Caco-2 (cell line): Measurements from ENCODE around the gene MROH7. TPM values are rescaled to one million over a fixed set of nuclear protein-coding genes. Genes with fewer than 3 reads are reported as not detected.
A peak's percentile ranks its signal among the peaks of the same experiment; 100 is the strongest.

Source experiments
- BruUV-seq: library from RNA; stranded (reverse); fragments of 400-500 nt; replicated peaks from 2 replicates; lab custom pipeline; 2021; lab: Mats Ljungman, UMichigan
- CTCF ChIA-PET: fragments of 300-600 bp; sonication (Branson Sonifier 250); formaldehyde crosslinking; loops from one replicate; lab custom pipeline; 2022; ENCODE audit warnings: antibody characterized with exemption; lab: Charles Lee
- POLR2A ChIA-PET: fragments of 300-600 bp; sonication (Branson Sonifier 250); formaldehyde crosslinking; loops from one replicate; lab custom pipeline; 2022; ENCODE audit warnings: antibody characterized with exemption; lab: Charles Lee
- DNase-seq, 2 experiments: peaks; one replicate each; pipeline versions ENCODE4 v3.0.0 to v3.0.0-alpha.2; 2020 to 2022
- H3K27me3 ChIP-seq: replicated peaks from 2 replicates; pipeline ENCODE4 v1.6.0; 2011; ENCODE audit warnings: low read length; ENCODE audit not compliant: control insufficient read depth, insufficient read depth
- H3K36me3 ChIP-seq: 2 replicates; pipeline ENCODE4 v1.5.1; 2011; ENCODE audit warnings: low read length; ENCODE audit not compliant: control insufficient read depth, insufficient read depth
- H3K4me1 ChIP-seq: fragments of 250-450 bp; sonication (Bioruptor Pico); 2 replicates; pipeline ENCODE4 v1.5.1; 2020; ENCODE audit warnings: mild to moderate bottlenecking
- H3K4me3 ChIP-seq: 2 replicates; pipeline ENCODE4 v1.5.1; 2011; ENCODE audit warnings: low read depth, mild to moderate bottlenecking, control low read depth, low read length
- H3K9me3 ChIP-seq: fragments of 250-450 bp; sonication (Bioruptor Pico); 2 replicates; pipeline ENCODE4 v1.5.1; 2020; ENCODE audit warnings: mild to moderate bottlenecking, moderate library complexity
- H3K27ac Mint-ChIP-seq: one replicate; pipeline ENCODE4 v1.8.0; 2022; ENCODE audit warnings: mixed read lengths; ENCODE audit not compliant: unreplicated experiment
- H3K27me3 Mint-ChIP-seq: one replicate; pipeline ENCODE4 v1.8.0; 2022; ENCODE audit warnings: mixed read lengths; ENCODE audit not compliant: insufficient read depth, unreplicated experiment
- H3K36me3 Mint-ChIP-seq: one replicate; pipeline ENCODE4 v1.8.0; 2022; ENCODE audit warnings: mild to moderate bottlenecking, mixed read lengths; ENCODE audit not compliant: insufficient read depth, unreplicated experiment
- H3K4me1 Mint-ChIP-seq: one replicate; pipeline ENCODE4 v1.8.0; 2022; ENCODE audit warnings: low read depth, mixed read lengths; ENCODE audit not compliant: unreplicated experiment
- H3K4me3 Mint-ChIP-seq: one replicate; pipeline ENCODE4 v1.8.0; 2022; ENCODE audit warnings: mild to moderate bottlenecking, moderate library complexity, mixed read lengths; ENCODE audit not compliant: unreplicated experiment
- H3K9me3 Mint-ChIP-seq: one replicate; pipeline ENCODE4 v1.8.0; 2022; ENCODE audit warnings: mixed read lengths; ENCODE audit not compliant: unreplicated experiment
- intact Hi-C: fragments of 100-400 bp; cut with micrococcal nuclease; formaldehyde crosslinking; loops from one replicate; pipeline ENCODE4 v1.10.0; 2022; ENCODE audit not compliant: unreplicated experiment
- total RNA-seq: library from RNA; stranded (reverse); gene quantifications from 2 replicates; pipeline ENCODE4 v1.2.3, GENCODE V29; 2022
- TF ChIP-seq, protein P1 (sequence below), 2 experiments: fragments of 200-600 bp in 1 of 2; IDR thresholded peaks; 1 replicate in 1 of 2; 2 replicates in 1 of 2; pipeline versions ENCODE4 v1.5.1 to v1.8.0; 2011 to 2022; ENCODE audit warnings: antibody characterized with exemption in 1 of 2, control low read depth in 1 of 2, inconsistent platforms in 1 of 2, low read depth in 1 of 2, low read length in 1 of 2, mild to moderate bottlenecking in 1 of 2, moderate library complexity in 1 of 2; ENCODE audit not compliant: insufficient read depth in 1 of 2, severe bottlenecking in 1 of 2, unreplicated experiment in 1 of 2

Gene MROH7
- total RNA-seq, 1 experiment from 2014 or later, result not detected

GRCh38 chr1:54614024-54614423 lies 27.6 kb upstream of the MROH7 start:
- intact Hi-C loops, result no loop called here
- CTCF ChIA-PET, result interaction anchor here (0.8 kb wide), 1 partner anchor 54 kb away, joined by 3 read pairs; no protein-coding TSS in a partner anchor
- peak overlapping the region; percentile 20 for H3K27ac Mint-ChIP-seq
- POLR2A ChIA-PET, result no interaction called here
- no peaks in the 10 kb centered on the region for H3K27me3 Mint-ChIP-seq
- no peak overlapping the region for H3K4me3 ChIP-seq
- H3K9me3 ChIP-seq, result no peaks in the 10 kb centered on the region
- H3K4me1 ChIP-seq, result peaks cover 11% of the 10 kb centered on the region
- TF ChIP-seq, protein P1, sequence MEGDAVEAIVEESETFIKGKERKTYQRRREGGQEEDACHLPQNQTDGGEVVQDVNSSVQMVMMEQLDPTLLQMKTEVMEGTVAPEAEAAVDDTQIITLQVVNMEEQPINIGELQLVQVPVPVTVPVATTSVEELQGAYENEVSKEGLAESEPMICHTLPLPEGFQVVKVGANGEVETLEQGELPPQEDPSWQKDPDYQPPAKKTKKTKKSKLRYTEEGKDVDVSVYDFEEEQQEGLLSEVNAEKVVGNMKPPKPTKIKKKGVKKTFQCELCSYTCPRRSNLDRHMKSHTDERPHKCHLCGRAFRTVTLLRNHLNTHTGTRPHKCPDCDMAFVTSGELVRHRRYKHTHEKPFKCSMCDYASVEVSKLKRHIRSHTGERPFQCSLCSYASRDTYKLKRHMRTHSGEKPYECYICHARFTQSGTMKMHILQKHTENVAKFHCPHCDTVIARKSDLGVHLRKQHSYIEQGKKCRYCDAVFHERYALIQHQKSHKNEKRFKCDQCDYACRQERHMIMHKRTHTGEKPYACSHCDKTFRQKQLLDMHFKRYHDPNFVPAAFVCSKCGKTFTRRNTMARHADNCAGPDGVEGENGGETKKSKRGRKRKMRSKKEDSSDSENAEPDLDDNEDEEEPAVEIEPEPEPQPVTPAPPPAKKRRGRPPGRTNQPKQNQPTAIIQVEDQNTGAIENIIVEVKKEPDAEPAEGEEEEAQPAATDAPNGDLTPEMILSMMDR (IDR thresholded peaks at IDR 0.05; ENCODE audit: insufficient read depth in 1 of 2, low read depth in 1 of 2, low read length in 1 of 2, severe bottlenecking in 1 of 2, unreplicated experiment in 1 of 2), result no peak
- DNase-seq, result no peak
- H3K4me1 Mint-ChIP-seq, result peaks cover 17% of the 10 kb centered on the region
- H3K4me3 Mint-ChIP-seq, result no peak overlapping the region
- H3K9me3 Mint-ChIP-seq, result no peaks in the 10 kb centered on the region
- H3K36me3 Mint-ChIP-seq, result no peaks in the 10 kb centered on the region
- no peaks in the 10 kb centered on the region for H3K27me3 ChIP-seq
- H3K36me3 ChIP-seq, result no peaks in the 10 kb centered on the region
- no TSS peak for BruUV-seq

- POLR2A ChIA-PET, result no interaction called here
- peaks cover under 1% of the 10 kb centered on the region for H3K36me3 Mint-ChIP-seq
- no peaks in the 10 kb centered on the region for H3K27me3 Mint-ChIP-seq
- H3K27me3 ChIP-seq, result no peaks in the 10 kb centered on the region
- BruUV-seq, result no TSS peak
- H3K4me1 ChIP-seq, result peaks cover 11% of the 10 kb centered on the region
- peaks cover 17% of the 10 kb centered on the region for H3K4me1 Mint-ChIP-seq
- peak overlapping the region; percentile 20 for H3K27ac Mint-ChIP-seq
- TF ChIP-seq, protein P1 (IDR thresholded peaks at IDR 0.05; ENCODE audit: insufficient read depth in 1 of 2, low read depth in 1 of 2, low read length in 1 of 2, severe bottlenecking in 1 of 2, unreplicated experiment in 1 of 2), result no peak
- H3K9me3 ChIP-seq, result no peaks in the 10 kb centered on the region
- H3K4me3 Mint-ChIP-seq, result no peak overlapping the region
- CTCF ChIA-PET, result no interaction called here
- intact Hi-C loops, result no loop called here
- no peaks in the 10 kb centered on the region for H3K36me3 ChIP-seq
- no peaks in the 10 kb centered on the region for H3K9me3 Mint-ChIP-seq
- no peak overlapping the region for H3K4me3 ChIP-seq
- no peak for DNase-seq
Observed at GRCh38 chr1:54614563-54614962, 27.0 kb upstream of the MROH7 start.

DNA sequence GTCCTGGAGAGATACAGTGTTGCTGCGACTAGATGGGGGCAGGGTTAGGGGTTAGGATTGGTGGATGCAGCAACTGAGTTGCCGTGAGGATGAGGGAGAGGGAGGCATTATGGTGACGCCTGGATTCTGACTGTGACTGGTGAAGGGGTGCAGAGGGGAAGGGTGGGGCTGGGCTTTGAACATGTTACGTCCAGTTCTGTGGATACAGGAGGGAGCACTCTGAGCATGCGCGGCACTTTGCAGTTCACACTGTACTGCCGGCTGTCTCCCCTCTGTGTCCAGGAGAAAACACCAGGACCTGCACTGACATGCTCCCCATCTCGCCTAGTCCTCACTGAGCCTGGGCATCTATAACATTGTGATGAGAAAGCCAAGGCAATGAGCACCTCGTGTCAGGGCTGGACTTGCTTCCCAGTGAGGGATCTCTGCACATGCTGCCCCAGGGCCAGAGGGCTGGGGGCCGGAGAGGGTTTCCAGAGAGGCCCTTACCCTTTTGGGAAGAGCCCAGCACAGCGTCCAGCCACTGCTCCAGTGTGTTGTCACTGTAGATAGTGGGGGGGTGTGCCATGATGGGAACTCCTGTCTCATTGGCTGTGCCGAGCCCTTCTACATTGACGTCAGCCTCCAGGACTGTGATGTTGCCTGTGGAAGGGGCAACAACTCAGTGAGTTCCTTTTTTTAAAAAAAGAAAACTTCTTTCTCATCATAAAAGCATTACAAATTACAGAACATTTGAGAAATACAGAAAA lies 25.9 kb upstream of the MROH7 start:
- BruUV-seq, result no TSS peak
- no peaks in the 10 kb centered on the region for H3K27me3 Mint-ChIP-seq
- no peak overlapping the region for H3K4me3 ChIP-seq

More for the DNA sequence above, 25.9 kb upstream of the MROH7 start:
- Mint-ChIP-seq H3K27ac (peak overlapping the region; percentile 20), H3K9me3 (no peaks in the 10 kb centered on the region), H3K4me3 (no peak overlapping the region), H3K36me3 (peaks cover 5% of the 10 kb centered on the region), H3K4me1 (peaks cover 17% of the 10 kb centered on the region)
- Histone ChIP-seq H3K36me3 (no peaks in the 10 kb centered on the region), H3K9me3 (no peaks in the 10 kb centered on the region), H3K27me3 (no peaks in the 10 kb centered on the region), H3K4me1 (peaks cover 11% of the 10 kb centered on the region)
- no peak for DNase-seq
- TF ChIP-seq, protein P1 (IDR thresholded peaks at IDR 0.05; ENCODE audit: insufficient read depth in 1 of 2, low read depth in 1 of 2, low read length in 1 of 2, severe bottlenecking in 1 of 2, unreplicated experiment in 1 of 2), result no peak
- intact Hi-C loops, result no loop called here
- POLR2A ChIA-PET, result no interaction called here
- CTCF ChIA-PET, result no interaction called here
